Amygdala (tissue), 56 donors: ENCODE results near the gene KAZN.
"Not testable (repeated sequence)": the region's sequence is repeated elsewhere in the genome, so short reads cannot be mapped to it uniquely, and the experiment has no call there.

Experiments used
- DNase-seq, 56 donors: peaks; one replicate each; lab custom pipeline; 2025; lab: John Stamatoyannopoulos, UW

The KAZN gene

DNA sequence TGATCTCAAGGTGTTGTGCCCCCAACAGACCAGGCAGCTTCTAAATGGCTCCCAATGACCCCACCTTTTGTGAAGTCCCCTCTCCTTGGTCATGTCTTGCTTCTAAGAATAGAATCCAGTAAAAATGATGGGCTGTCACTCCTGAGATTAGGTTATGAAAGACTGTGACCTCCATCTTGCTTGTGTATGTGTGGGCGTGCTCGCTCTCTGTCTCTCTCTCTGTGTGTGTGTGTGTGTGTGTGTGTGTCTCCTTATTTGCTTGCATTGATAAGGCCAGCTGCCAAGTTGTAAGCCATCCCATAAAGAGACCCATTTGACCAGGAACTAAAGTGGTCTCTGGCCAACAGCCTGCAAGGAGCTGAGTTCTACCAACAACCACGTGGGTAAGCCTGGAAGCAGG, 532.1 kb downstream of the KAZN start:
- DNase-seq: no peak

DNA sequence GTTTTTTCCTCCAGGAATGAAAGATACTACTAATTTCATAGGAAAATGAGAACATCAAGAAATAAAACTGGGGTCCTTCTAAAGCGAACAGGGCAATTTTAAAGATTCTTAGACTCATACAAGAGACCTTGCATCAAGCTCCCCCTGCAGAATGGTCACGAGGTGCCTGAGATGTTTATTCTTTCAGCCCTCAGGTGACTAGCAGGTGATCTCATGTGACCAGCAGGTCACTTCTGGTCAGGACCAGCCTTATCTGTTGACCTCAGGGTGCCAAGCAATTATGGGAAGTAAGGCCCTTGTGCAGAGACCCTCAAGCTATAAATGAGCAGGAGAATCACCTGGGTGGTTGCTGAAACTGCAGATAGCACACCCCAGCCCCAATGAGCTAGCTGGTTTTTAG, 534.5 kb downstream of the KAZN start:
- DNase-seq: no peak

DNA sequence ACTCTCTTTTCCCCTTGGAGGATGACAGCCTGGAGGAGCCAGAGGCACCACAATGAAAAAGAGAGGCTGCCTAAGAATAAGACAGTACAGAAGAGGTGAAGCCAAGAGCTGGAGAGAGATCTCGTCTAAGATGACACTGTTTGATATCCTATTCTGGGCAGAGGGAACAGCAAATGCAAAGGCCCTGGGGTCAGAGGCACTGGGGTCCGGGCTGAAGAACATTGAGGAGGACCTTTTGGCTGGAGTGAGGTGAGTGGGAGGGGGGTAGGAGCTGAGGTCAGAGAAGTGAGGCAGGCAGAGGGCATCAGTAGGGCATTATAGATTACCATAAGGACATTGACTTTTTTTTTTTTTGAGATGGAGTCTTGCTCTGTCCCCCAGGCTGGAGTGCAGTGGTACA, 535.8 kb downstream of the KAZN start:
- no peak for DNase-seq

DNA sequence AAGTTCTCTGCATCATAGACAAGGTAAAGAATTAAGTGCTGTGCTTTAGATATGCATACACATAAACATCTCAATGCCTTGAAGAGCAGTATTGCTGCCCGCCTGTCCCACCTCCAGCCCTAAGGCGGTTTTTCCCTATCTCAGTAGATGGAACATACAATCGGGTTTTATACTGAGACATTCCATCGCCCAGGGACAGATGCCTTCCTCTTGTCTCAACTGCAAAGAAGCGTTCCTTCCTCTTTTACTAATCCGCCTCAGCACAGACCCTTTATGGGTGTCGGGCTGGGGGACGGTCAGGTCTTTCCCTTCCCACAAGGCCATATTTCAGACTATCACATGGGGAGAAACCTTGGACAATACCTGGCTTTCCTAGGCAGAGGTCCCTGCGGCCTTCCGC, 537.1 kb downstream of the KAZN start:
- DNase-seq: not testable (repeated sequence)

DNA sequence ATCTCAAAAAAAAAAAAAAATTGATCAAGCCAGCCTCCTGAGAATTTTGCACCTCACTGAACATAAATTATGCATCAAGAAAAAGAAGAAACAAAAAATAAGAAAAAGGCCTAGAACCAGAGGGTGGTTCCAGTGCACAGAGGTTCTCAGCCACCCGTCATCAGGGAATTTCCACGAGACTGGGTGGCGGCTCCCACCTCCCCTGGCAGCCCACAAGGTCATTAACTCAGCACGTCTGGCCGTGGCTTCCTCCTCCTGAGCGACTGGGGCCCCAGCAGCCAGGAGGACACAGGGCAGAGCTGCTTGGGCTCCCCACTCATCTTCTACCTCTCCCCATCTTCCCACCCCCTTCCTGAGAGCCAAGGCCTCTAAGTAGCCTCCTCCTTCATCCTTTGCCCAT, 539.3 kb downstream of the KAZN start:
- no peak for DNase-seq

DNA sequence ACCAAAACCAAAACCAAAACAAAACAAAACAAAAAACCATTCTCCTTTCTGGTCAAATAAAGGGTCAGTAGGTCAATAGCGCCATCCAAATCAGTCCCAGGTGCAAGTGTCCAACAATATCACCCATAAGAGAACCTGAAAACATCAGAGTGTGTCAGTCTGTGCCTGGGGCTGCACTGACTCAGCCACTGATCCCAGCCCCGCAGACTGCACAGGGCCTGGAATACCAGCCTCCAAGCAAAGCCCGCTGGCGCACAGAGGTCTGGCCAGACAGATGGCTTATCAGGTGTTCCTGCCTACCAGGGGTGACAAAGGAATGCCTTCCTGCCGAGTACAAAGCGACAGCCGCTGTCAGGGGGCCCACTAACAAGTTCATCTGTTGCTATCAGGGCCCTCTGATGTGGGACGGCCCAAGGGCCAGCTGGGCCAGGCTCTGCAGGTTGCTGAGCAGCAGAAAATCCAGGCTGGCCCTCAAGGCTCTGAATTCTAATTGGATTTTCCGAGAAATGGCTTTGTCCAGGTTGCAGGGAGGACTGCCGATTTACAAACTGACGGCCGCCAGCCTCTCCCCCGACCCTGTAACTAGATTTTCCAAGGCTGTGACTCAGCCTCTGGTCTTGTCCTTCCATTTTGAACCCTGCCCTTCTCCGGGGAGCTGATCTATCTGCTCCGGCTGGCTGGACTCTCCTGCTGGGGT, 541.3 kb downstream of the KAZN start:
- no peak for DNase-seq

DNA sequence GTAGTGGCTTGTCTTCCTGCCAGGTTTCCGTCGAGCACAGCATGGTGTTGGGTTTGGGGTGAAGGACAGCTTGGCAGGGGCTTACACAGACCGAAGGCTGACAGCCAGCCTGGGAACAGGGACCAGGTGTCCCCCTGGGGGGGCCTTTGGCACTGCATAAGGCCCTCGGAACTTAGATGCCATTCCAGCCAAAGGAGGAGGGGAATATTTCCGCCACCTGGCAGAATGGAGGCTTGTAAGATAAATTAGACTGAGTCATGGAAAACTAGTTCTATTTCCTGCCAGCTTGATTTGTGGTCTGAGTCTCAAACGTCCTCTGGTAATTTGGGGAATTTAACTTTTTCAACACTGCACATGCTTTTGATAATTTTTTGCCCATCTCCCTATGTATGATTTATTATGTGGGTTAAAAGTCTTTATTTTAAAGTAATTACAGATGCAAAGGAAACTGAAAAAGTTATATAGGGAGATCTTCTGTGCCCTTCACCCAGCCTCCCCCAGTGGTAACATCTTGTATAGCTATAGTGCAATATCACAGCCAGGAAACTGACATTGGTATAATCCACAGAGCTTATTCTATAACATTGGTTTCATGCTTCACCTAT, 543.6 kb downstream of the KAZN start:
- no peak for DNase-seq

DNA sequence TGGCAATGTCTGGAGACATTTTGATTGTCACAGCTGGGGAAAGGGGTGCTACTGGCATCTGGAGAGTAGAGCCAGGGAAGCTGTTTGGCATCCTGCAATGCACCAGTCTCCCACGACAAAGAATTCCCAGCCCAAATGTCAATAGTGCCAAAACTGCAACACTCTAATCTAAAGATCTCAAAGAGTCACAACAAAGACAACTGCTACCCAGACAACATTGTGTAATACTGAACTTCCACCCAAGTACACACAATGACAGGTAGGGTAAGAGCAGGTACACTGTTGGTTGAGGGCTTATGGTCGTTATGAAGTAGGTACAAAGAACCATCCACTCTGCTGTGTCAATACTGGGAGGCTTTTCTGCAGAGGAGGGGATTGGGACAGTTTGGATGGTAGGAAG, 546.8 kb downstream of the KAZN start:
- no peak for DNase-seq

DNA sequence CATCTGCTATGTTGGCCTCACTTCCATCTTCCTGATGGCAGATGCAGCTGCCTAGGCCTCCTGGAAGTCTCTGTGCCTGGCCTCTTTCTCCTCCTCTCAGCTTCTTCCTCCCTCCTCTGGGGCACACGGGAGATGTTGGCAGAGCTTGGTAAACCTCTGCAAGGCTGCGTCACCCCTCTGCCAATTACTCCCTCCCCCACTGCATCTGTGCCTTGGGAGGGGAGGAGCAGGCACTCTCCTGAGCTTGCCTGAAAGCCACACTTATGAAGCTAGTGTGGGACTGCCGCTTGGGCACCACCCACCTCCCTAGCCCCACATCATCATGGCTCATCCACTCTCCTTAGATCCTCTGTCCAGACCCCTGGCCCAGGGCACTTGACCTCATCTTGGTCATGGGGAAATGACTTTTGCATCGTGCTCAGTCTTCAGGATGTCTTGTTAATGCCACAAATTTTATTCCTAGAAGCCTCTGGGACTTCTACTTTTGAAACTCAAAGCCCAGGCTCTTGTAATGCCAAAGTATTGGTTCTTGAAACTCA, 547.7 kb downstream of the KAZN start:
- DNase-seq: no peak

DNA sequence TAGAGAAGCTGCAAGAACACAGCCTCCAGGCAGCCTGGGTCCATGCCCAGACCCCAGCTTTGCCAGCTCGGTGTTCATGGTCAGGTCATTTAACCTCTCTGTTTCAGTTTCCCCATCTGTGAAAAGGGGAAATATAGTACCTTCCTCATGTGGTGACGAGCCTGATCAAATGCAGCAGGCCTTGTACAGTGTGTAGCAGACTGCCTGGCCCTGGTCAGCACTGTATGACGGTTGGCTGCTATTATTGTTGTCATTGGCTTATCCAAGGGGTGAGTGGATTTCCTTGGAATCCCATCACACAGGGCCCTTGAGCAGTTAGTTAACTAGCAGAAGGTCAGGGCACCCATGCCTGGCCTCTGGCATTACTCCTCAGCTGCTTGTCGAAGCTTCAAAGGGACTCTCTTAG, 548.5 kb downstream of the KAZN start:
- peak in 1 of 56 donors; percentile 15 for DNase-seq

DNA sequence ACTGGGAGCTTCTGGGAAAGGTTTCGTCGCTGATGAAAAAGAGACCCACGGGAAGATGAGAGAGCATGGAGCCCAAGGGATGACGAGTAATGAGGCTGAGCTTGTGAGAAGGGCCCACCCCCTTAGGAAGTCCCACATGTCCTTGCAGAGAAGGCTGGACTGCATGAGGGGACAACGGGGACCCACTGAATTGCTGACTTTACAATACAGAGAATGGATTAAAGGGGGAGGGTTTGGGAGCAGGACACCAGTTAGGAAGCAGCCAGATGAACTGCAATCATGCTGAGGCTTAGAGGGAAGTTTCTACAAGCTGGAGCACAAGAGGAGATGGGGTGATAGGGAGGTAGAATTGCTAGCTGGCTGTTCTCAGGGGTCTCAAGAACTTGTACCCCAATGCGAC, 549.5 kb downstream of the KAZN start:
- no peak for DNase-seq

DNA sequence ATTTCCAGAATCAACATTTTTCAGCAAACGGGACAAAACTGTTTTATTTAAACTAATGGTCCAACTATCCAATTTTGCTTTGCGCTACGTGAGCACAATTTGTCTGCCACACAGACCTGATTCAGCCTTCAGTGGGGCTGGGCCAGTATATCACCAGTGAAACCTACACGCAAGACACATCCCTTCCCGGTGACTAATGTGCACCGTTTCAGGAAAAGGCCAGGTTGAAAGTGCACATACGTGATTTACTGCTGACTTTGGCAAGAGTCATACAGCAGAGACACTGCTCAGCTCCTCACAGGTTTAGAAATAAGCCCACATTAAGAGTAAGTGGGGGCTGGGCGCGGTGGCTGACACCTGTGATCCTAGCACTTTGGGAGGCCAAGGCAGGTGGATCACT, 550.0 kb downstream of the KAZN start:
- no peak for DNase-seq

DNA sequence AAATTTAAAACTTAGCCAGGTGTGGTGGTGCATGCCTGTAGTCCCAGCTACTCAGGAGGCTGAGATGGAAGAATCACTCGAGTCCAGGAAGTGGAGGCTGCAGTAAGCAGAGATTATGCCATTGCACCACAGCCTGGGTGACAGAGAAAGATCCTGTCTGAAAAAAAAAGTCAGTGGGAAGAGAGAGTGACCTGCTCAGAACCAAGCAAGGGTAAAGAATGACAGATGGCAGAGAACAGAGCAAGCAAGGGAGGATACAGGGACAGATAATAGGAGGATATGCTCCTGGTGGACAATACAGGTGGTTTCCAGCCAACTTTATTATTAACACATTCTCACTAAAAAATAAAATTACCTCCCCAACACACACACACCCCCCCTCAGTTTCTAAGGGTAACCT, 550.5 kb downstream of the KAZN start:
- DNase-seq: no peak

DNA sequence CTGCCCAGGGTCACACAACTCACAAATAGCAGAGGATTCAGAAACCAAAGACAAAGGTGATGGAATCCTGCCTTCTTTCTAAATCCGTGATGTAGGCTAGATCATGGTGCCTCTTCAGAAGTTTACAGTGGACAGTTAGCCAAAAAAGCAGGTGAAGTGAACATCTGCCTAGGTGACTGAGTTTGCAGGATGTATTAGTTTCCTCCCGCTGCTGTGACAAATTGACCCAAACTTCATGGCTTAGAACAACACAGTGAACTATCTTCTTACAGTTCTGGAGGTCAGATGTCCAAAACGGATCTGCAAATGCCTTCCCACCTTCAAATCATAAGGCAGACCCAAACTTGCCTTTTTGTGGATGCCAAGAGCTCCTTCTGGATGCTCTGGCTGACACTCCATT, 551.9 kb downstream of the KAZN start:
- no peak for DNase-seq

DNA sequence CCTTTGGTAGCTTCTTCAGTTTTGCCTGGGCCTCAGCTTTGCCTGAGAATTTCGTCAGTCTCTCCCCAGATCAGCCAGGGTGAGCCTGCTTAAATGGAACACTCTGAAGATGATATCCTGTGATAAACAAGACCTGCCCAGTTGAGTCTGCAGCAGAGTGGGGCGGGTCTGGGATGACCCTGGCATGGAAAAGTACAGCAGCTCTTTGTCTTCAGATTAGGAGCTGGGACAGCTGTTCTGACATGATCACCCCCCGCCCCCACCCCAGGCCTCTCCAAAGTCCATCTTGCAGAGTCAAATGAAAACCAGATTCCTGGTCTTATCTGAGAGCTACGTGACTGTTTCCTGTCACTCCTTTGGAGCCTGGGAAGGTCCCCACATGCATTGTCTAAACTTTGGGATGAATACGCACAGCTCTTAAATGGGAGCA, 552.9 kb downstream of the KAZN start:
- DNase-seq: no peak

DNA sequence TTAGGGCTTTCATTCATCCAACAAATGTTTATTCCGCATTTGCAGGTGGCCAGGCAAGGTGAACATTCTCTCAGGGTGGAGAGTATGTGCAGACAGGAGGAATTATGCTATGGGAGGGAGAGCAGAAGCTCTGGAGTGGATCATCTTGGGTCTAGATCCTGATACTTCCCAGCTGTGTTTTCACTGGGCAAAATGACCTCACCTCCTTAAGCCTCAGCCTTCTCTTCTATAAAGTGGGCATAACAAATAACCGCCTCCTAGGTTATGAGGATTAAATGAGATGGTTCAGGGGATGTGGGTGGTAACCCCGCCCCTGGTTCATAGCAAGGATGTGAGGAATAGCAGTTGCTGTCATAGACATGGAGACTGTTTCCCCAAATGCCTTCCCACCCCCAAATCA, 553.4 kb downstream of the KAZN start:
- no peak for DNase-seq

DNA sequence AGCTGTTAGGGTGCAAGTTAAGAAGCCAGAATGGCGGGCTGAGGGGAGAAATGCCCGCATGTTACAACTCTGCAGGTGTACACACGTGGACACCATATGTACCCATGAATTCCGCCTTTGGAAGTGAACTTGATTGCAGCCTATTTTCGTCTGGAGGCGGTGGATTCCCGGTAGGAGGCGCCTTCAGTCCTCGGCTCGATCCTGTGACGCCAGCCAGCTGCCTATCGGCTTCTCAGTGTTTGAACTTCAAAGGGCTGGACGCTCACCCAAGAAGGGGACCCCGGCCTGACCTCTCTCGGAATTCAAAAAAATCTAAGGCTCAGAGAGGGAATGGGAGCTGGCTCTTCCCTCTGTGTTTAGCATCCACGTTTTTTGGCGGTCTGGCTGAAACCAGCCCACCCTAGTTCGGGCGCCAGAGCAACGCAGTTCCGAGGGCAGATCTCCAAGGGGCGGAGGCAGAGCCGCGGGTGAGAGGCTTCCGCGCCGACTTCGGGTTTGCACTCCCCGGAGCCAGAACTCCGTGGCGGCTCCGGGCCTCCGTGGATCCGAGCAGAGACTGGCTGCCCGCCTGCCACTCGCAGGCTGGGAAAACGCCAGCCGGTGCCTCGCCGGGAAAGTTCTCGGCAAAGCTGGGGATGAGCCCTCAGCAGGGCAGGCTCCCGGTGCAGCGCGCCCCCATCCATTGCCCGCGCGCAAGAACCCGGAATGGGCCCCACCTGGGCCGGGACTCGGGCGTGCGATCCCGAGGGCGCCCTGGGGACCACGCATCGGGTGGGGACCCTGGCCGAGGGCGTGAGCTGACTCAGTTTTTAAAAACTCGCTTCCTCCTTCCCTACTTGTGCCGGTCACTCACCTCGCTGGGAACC, 554.1 kb downstream of the KAZN start:
- peak in 51 of 56 donors; percentile 18 to 84 (median 58) for DNase-seq

DNA sequence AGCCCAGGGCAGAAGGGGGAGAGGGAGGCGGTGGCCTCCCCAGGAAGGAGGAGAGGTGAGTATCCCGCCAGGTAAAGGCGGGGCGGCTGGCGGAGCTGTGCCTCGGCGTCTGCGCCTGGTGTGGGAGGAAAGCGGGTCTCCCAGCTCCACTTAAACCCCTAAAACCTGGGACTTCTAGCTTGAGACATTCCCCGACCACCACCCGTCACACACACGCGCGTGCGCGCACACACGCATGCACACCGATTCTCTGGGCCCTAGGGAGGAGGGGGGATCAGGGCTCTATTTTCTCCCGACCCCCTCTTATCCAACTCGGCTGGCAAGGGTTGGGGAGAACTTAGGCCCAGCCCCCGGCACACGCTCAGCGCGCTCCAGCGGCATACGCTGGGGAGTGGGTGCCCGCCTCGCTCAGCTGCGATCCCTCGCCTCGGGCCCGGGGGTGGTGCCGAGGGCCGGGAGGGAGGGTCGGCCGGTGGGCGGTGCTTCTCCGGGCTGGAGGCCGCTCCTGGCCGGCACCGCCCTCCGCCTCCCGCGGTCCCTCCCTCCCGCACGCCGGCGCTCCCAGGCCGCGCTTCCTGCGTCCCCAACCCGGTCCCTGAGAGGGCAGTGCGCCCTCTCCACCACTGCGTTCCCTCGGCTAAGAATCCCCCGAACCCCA, 554.8 kb downstream of the KAZN start, which contains the start of gene TMEM51:
TMEM51 (plus strand) TSS at position 564 of the 658 bp plus-strand sequence. CDS start 61,341 bp downstream, outside the sequence.
- peak in 31 of 56 donors; percentile 5 to 63 (median 28) for DNase-seq

DNA sequence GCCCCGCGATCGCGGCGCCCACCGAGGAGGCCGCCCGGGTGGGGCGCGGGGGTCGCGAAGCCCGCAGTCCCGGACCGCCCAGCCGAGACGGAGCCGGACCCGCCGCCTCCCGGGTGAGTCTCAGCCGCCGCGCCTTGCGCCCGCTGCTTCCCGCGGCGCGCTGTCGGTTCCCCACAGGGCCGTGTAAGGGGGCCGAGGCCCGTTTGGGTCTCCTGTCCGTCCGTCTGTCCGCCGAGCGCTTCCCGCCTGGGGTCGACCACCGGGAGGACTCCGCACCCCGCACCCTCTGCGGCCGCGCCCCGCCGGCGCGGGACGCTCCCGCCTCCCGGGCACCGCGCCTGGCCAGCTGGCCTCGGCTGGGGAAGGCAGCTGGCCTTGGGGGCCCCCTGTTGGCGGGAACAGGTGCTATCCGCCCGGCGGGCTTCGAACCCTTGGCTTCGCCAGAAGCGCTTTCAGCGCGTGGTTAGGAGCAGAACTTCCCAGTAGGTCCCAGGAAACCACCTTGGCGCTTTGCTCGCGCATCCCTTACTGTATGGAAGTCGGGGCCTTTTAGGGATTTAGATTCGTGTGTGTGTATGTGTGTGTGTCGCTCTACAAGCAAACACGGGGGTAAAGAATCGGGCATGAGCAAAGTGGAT, 555.5 kb downstream of the KAZN start:
- DNase-seq: peak in 33 of 56 donors; percentile 8 to 62 (median 28)

DNA sequence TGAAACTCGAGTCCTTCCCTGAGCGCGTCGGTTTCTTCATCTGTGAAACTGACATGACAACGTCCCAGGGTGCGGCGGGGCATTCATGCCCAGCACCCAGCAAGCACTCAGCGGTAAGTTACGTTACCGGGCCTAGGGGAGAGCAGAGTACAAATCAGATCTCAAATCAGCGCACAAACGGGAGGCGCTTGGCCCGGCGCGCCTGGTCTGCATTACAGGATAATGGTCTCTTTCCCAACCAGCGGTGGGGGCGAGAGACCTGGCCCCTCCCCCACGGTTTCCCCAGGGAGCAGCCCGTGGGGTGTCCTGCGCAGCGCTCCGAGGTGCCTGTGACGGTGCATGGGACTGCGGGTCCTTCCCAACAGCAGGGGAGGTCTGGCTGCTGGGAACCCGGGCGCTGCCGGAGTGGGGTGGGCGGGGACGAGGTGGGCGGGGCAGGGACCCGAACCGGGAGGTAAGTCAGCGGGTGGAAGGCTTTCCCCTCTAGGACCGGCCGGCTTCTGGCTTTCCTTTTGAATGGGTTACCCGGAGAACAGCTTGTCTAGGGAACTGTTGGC, 556.1 kb downstream of the KAZN start:
- peak in 4 of 56 donors; percentile 11 to 20 (median 16) for DNase-seq
